GM12892 (cell line): Measurements from ENCODE around the gene RSF1. TPM values are rescaled to one million over a fixed set of nuclear protein-coding genes. Genes with fewer than 3 reads are reported as not detected.
"Not testable (repeated sequence)": the region's sequence is repeated elsewhere in the genome, so short reads cannot be mapped to it uniquely, and the experiment has no call there.

Source experiments
- DNase-seq: peaks from one replicate; pipeline ENCODE4 v3.0.0; 2011; ENCODE audit not compliant: insufficient read length
- FAIRE-seq: peaks from 2 replicates; lab custom pipeline; 2011; peaks lifted over from hg19 to GRCh38; lab: Jason Lieb, UNC
- POLR2A ChIP-seq: IDR thresholded peaks from 2 replicates; pipeline ENCODE4 v1.6.1; 2011; ENCODE audit warnings: low read depth, low read length, control low read depth
- POLR2AphosphoS5 ChIP-seq: IDR thresholded peaks from 2 replicates; pipeline ENCODE4 v1.6.1; 2011; ENCODE audit warnings: low read depth, low read length, control low read depth
- TAF1 ChIP-seq: IDR thresholded peaks from 2 replicates; pipeline ENCODE4 v1.6.1; 2011; ENCODE audit warnings: low read depth, mild to moderate bottlenecking, control low read depth, low read length, borderline replicate concordance
- polyA plus RNA-seq: library from polyadenylated mRNA; unstranded; fragments of >200 nt; gene quantifications from one replicate; pipeline ENCODE4 v1.2.1, GENCODE V29; 2012; ENCODE audit warnings: missing spikeins, inconsistent platforms; ENCODE audit not compliant: missing spikeins

The RSF1 gene
- 25.7 TPM for polyA plus RNA-seq

- peak; percentile 94 for FAIRE-seq
- peak; percentile 90 for TF ChIP-seq TAF1
- TF ChIP-seq POLR2A, result peak; percentile 49; the same call in 1 of the 2 replicates
- TF ChIP-seq POLR2AphosphoS5, result peak; percentile 44; the same call in 1 of the 2 replicates
Observed at GRCh38 chr11:77820565-77821348, at the start of gene RSF1, which contains the start of gene AAMDC. RSF1 (minus strand) TSS chr11:77820722; CDS start chr11:77820714, 8 bp downstream. AAMDC (plus strand) TSS chr11:77821144; CDS start chr11:77842497, 21,353 bp downstream.

GRCh38 chr11:77868744-77869143, 48.2 kb upstream of the RSF1 start:
- no peak for DNase-seq
- FAIRE-seq, result no peak
- TF ChIP-seq POLR2AphosphoS5 (no peak), TAF1 (no peak)

More at GRCh38 chr11:77820565-77821348, at the start of gene RSF1, which contains the start of gene AAMDC:
- DNase-seq, result peak; percentile 89

GRCh38 chr11:77866336-77866735, 45.8 kb upstream of the RSF1 start:
- no peak for TF ChIP-seq POLR2AphosphoS5
- no peak for FAIRE-seq

GRCh38 chr11:77865805-77866204, 45.3 kb upstream of the RSF1 start:
- DNase-seq, result no peak
- FAIRE-seq, result no peak
- TF ChIP-seq TAF1, result no peak
- no peak for TF ChIP-seq POLR2A
- no peak for TF ChIP-seq POLR2AphosphoS5

More at GRCh38 chr11:77866336-77866735, 45.8 kb upstream of the RSF1 start:
- DNase-seq, result no peak

- not testable (repeated sequence) for FAIRE-seq, DNase-seq
Observed at GRCh38 chr11:77861444-77861843, 40.9 kb upstream of the RSF1 start.

GRCh38 chr11:77857906-77858457, 37.5 kb upstream of the RSF1 start:
- FAIRE-seq, DNase-seq: not testable (repeated sequence)

GRCh38 chr11:77854838-77855237, 34.3 kb upstream of the RSF1 start:
- no peak for TF ChIP-seq TAF1
- no peak for TF ChIP-seq POLR2AphosphoS5
- TF ChIP-seq POLR2A, result no peak
- no peak for DNase-seq
- FAIRE-seq, result no peak

GRCh38 chr11:77851503-77851902, 31.0 kb upstream of the RSF1 start:
- FAIRE-seq (no peak), DNase-seq (no peak)
- TF ChIP-seq TAF1, result no peak
- no peak for TF ChIP-seq POLR2AphosphoS5
- TF ChIP-seq POLR2A, result no peak

- not testable (repeated sequence) for FAIRE-seq, DNase-seq
Observed at GRCh38 chr11:77843700-77844099, 23.2 kb upstream of the RSF1 start.

GRCh38 chr11:77842441-77843121, 22.1 kb upstream of the RSF1 start:
- FAIRE-seq, result no peak
- TF ChIP-seq POLR2AphosphoS5, result no peak
- TF ChIP-seq TAF1, result no peak
- TF ChIP-seq POLR2A, result no peak
- DNase-seq, result no peak

- FAIRE-seq (no peak), DNase-seq (no peak)
- TF ChIP-seq POLR2A (no peak), POLR2AphosphoS5 (no peak), TAF1 (no peak)
Observed at GRCh38 chr11:77833302-77833701, 12.8 kb upstream of the RSF1 start.

- DNase-seq, result no peak
- FAIRE-seq, result no peak
- TF ChIP-seq TAF1 (no peak), POLR2A (no peak), POLR2AphosphoS5 (no peak)
Observed at GRCh38 chr11:77828926-77829325, 8.4 kb upstream of the RSF1 start.
